Uterus (tissue), 4 donors: Measurements from ENCODE around the gene ANKRD24. TPM values are rescaled to one million over a fixed set of nuclear protein-coding genes. Genes with fewer than 3 reads are reported as not detected.

Source experiments
- DNase-seq, 2 donors: peaks; one replicate each; pipeline ENCODE4 v3.0.0-alpha.2; 2019 to 2020
- H3K27ac ChIP-seq, 2 donors: fragments of 200-600 bp; sonication (generic); 1 replicate in 1 of 2; 2 replicates in 1 of 2; pipeline ENCODE4 v1.5.1; 2016 to 2018
- H3K27me3 ChIP-seq, 2 donors: fragments of 200-600 bp; sonication (generic); one replicate each; pipeline ENCODE4 v1.5.1; 2018 to 2019; ENCODE audit warnings: control low read depth in 1 of 2
- H3K36me3 ChIP-seq, 2 donors: fragments of 200-600 bp; sonication (generic); one replicate each; pipeline ENCODE4 v1.5.1; 2019; ENCODE audit warnings: control low read depth in 1 of 2
- H3K4me1 ChIP-seq, 2 donors: fragments of 200-600 bp; sonication (generic); one replicate each; pipeline ENCODE4 v1.5.1; 2018 to 2019; ENCODE audit warnings: control low read depth in 1 of 2
- H3K4me3 ChIP-seq, 2 donors: fragments of 200-600 bp; sonication (generic); 1 replicate in 1 of 2; 2 replicates in 1 of 2; pipeline ENCODE4 v1.5.1; 2018 to 2019; ENCODE audit warnings: mild to moderate bottlenecking in 1 of 2
- H3K9me3 ChIP-seq, 2 donors: fragments of 200-600 bp; sonication (generic); one replicate each; pipeline ENCODE4 v1.5.1; 2019; ENCODE audit warnings: control low read depth in 1 of 2
- CTCF ChIP-seq, 4 experiments: fragments of 200-600 bp in 2 of 4; fragments of 450-650 bp in 2 of 4; sonication (generic) in 2 of 4; IDR thresholded peaks; one replicate each; pipeline ENCODE4 v1.5.1; 2016 to 2019; ENCODE audit warnings: antibody characterized with exemption in 4 of 4, mild to moderate bottlenecking in 2 of 4, moderate library complexity in 1 of 4
- POLR2A ChIP-seq, 2 donors: fragments of 450-650 bp; IDR thresholded peaks; one replicate each; pipeline ENCODE4 v1.6.1; 2016; ENCODE audit warnings: antibody characterized with exemption in 2 of 2, mild to moderate bottlenecking in 1 of 2, moderate library complexity in 1 of 2
- intact Hi-C: fragments of 100-400 bp; cut with DNase I; formaldehyde crosslinking; loops from one replicate; pipeline ENCODE4 v1.15.1; 2023; ENCODE audit warnings: low total_unique reads
- total RNA-seq, 4 donors: library from RNA; depleted of rRNA in 3 of 4; stranded (reverse); fragments of >200 nt in 3 of 4; gene quantifications; one replicate each; pipeline versions ENCODE4 v1.1.0 to v1.2.4, GENCODE V29; 2014 to 2023
- donor health status: DM: yes; HTN: yes; CAD: no.

ANKRD24 gene
- total RNA-seq, 4 donors from 2014 or later: 0.64 to 1.8 (median 1.2) TPM; not detected in 1

DNA sequence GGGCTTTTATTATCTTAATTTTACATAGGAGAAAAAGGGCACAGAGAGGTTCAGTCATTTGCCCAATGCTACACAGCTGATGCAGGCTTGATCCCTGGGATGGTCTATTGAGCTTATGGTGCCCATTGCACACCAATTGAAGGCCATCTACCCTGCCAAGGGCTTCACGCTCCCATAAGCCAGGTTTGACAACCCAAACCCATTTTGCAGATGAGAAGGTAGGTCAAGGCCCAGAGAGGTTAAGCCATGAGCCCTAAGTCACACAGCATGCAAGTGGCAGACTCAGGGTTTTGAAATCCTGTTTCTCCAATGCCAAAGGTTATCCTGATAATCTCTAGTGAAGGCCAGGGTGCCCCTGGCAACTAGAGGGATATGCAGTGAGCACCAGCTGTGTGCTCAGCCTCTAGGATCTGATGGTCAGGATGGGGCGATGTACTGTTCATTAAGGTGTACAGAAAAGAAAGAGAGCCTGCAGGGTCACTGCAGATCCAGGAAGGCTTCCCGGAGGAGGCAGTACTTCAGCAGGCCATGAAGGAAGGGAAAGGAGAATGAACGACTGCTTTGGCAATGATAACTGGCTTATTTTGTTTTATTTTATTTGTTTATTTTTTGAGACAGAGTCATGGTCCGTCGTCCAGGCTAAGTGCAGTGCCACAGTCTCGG lies 20.9 kb upstream of the ANKRD24 start:
- Histone ChIP-seq H3K4me3 (no peak overlapping the region), H3K4me1 (no peaks in the 10 kb centered on the region), H3K36me3 (no peaks in the 10 kb centered on the region), H3K27me3 (no peaks in the 10 kb centered on the region), H3K27ac (no peak overlapping the region), H3K9me3 (no peaks in the 10 kb centered on the region)
- TF ChIP-seq CTCF (IDR thresholded peaks at IDR 0.05) (no peak), POLR2A (IDR thresholded peaks at IDR 0.05) (no peak)
- DNase-seq: no peak
- intact Hi-C loops: no loop called here

DNA sequence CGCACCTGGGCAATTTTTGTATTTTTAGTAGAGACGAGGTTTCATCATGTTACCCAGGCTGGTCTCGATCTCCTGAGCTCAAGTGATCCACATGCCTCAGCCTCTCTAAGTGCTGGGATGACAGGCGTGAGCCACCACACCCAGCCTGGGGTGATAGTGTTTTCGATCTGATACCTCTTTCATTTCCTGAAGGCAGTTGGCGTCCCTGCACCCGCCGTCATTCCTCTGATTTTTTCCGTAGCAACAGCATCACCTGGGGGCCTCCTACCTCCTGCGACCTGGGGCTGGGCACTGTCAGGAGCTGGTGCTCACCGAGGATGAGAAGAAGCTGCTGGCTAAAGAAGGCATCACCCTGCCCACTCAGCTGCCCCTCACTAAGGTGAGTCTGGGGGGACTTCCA lies 18.2 kb upstream of the ANKRD24 start:
- intact Hi-C loops: no loop called here
- Histone ChIP-seq H3K36me3 (no peaks in the 10 kb centered on the region), H3K27ac (no peak overlapping the region), H3K4me3 (no peak overlapping the region), H3K9me3 (no peaks in the 10 kb centered on the region), H3K27me3 (no peaks in the 10 kb centered on the region), H3K4me1 (no peaks in the 10 kb centered on the region)
- no peak for DNase-seq
- TF ChIP-seq POLR2A (IDR thresholded peaks at IDR 0.05) (no peak), CTCF (IDR thresholded peaks at IDR 0.05) (no peak)

GRCh38 chr19:4171676-4172075 lies 10.8 kb upstream of the ANKRD24 start:
- Histone ChIP-seq H3K9me3 (no peaks in the 10 kb centered on the region), H3K4me1 (no peaks in the 10 kb centered on the region), H3K36me3 (no peaks in the 10 kb centered on the region), H3K27ac (no peak overlapping the region), H3K4me3 (no peak overlapping the region), H3K27me3 (no peaks in the 10 kb centered on the region)
- TF ChIP-seq POLR2A (IDR thresholded peaks at IDR 0.05): no peak
- no peak for TF ChIP-seq CTCF (IDR thresholded peaks at IDR 0.05)
- no peak for DNase-seq
- intact Hi-C loops: no loop called here

DNA sequence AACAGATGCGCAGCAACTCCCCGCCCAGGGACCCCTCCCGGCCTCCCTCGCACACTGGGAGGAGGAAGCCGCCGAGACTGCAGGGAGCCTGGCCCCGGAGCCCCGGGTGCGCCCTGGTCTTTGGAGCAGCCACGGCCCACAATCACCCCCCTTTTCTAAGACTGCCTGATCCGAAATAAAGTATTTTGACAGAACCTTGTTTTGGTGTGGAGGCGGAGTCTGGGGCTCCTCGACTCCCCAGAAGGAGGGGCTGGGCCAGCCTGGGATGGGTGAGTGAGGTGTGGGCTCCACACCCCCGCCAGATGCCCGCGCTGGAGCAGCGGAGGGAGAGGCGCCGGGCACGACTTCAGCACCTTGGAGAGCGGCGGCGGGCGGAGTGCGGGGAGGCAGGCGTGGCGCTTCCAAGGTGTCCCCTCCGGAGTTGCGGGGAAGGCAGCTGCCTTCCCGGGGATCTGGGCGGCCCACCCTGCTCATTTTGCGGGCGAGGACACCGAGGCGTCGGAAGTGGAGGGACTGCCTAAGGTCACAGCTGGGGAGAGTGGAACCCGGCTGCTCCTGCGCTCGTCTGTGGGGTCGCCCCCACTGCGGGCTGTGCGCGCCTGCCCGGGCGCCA lies 9.5 kb upstream of the ANKRD24 start:
- TF ChIP-seq POLR2A (IDR thresholded peaks at IDR 0.05) (no peak), CTCF (IDR thresholded peaks at IDR 0.05) (no peak)
- Histone ChIP-seq H3K27ac (no peak overlapping the region), H3K9me3 (no peaks in the 10 kb centered on the region), H3K36me3 (no peaks in the 10 kb centered on the region), H3K4me3 (no peak overlapping the region), H3K27me3 (no peaks in the 10 kb centered on the region), H3K4me1 (no peaks in the 10 kb centered on the region)
- peak in 1 of 2 donors; percentile 54 for DNase-seq
- intact Hi-C loops: no loop called here

- no peak for TF ChIP-seq CTCF (IDR thresholded peaks at IDR 0.05)
- TF ChIP-seq POLR2A (IDR thresholded peaks at IDR 0.05): no peak
- Histone ChIP-seq H3K36me3 (no peaks in the 10 kb centered on the region), H3K4me3 (no peak overlapping the region), H3K4me1 (no peaks in the 10 kb centered on the region), H3K27me3 (no peaks in the 10 kb centered on the region), H3K27ac (no peak overlapping the region), H3K9me3 (no peaks in the 10 kb centered on the region)
- intact Hi-C loops: no loop called here
- no peak for DNase-seq
Observed at GRCh38 chr19:4173479-4174212, 8.8 kb upstream of the ANKRD24 start.
